ENCODE results near the gene RBMXL2. TPM values are rescaled to one million over a fixed set of nuclear protein-coding genes. Genes with fewer than 3 reads are reported as not detected.

Gene RBMXL2
- polyA plus RNA-seq = 0.45 TPM
- long read RNA-seq, donor 1 = 0 reads
- long read RNA-seq, donor 2, partial matches to known transcripts = 0 of 1 reads
- long read RNA-seq, donor 2, other reads (novel, unspliced or antisense) = 0 of 1 reads
- long read RNA-seq, donor 3 = 0 reads
- long read RNA-seq, donor 4 = 0 reads
- long read RNA-seq, donor 5 = 0 reads
- long read RNA-seq, donor 6 = 0 reads
- long read RNA-seq, donor 7 = 0 reads
- long read RNA-seq, donor 8, partial matches to known transcripts = 0 of 1 reads
- long read RNA-seq, donor 8, other reads (novel, unspliced or antisense) = 0 of 1 reads
- long read RNA-seq, donor 9 = 0 reads
- long read RNA-seq, donor 10 = 0 reads
- long read RNA-seq, donor 11 = 0 reads

DNA sequence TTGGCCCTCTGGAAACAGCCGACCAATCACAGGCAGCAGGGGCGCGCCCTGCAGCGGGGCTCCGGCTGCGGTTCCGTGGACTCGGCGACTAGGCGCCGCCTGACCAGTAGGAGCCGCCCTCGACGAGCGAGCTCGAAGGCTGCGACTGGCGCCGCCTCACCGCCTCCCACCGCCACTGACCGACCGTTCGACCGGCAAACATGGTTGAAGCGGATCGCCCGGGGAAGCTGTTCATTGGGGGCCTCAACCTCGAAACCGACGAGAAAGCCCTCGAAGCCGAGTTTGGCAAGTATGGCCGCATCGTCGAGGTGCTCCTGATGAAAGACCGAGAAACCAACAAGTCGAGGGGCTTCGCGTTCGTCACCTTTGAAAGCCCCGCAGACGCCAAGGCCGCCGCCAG lies at the start of gene RBMXL2:
TSS of gene RBMXL2 (plus strand) at position 78 of the 400 bp plus-strand sequence. CDS start at position 201, 123 bp downstream.
- Histone ChIP-seq H3K27ac (ENCODE audit: low read length) (no peak within 1 kb of the TSS), H3K4me3 (ENCODE audit: low read length) (no peak within 1 kb of the TSS), H3K9me3 (ENCODE audit: control insufficient read depth, low read depth, low read length) (peaks cover 14% of the 10 kb centered on the region), H3K4me1 (ENCODE audit: control insufficient read depth, insufficient read depth, low read length) (no peaks in the 10 kb centered on the region), H3K36me3 (ENCODE audit: control insufficient read depth, insufficient read depth, low read length) (no peaks in the 10 kb centered on the region), H3K27me3 (ENCODE audit: control insufficient read depth, insufficient read depth, low read length) (peaks cover 11% of the 10 kb centered on the region)
- WGBS (ENCODE audit: insufficient coverage, low lambda C conversion rate) = no CpG with 5 or more reads among the region's 45 CpGs
- DNase-seq = no peak

DNA sequence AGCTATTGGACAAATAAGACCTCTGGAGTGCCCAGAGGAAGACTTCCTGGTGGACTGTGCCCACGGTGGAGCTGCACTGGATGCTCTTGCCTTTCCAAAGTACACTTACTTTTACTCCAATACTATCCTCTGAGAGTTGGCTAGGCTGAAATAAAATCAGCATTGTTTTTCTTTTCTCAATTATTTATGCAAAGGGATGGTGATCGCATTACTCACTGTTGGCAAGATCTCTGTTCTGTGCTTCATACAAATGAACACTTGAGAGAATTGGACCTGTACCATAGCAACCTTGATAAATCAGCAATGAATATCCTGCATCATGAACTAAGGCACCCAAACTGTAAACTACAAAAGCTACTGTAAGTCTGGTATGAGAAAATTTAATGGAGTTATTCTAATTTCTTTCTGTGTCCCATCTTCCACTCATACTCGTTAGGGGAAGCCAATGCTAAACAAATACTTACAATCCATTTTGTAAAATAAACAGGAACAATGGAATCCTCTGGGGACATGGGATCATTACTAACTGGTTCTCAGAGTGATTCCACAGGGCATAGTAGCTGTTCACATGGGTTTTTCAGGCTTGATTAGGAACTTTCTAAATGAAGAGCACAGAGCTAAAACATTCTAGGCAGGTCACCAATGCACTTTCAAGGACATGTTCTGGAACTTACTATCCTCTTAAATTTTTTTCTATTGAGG lies 42.2 kb upstream of the RBMXL2 start:
- Histone ChIP-seq H3K4me1 (ENCODE audit: control insufficient read depth, insufficient read depth, low read length) (no peaks in the 10 kb centered on the region), H3K9me3 (ENCODE audit: control insufficient read depth, low read depth, low read length) (no peaks in the 10 kb centered on the region), H3K4me3 (ENCODE audit: low read length) (no peak overlapping the region), H3K36me3 (ENCODE audit: control insufficient read depth, insufficient read depth, low read length) (no peaks in the 10 kb centered on the region), H3K27ac (ENCODE audit: low read length) (no peak overlapping the region), H3K27me3 (ENCODE audit: control insufficient read depth, insufficient read depth, low read length) (no peaks in the 10 kb centered on the region)
- no CpG with 5 or more reads among the region's 3 CpGs for WGBS (ENCODE audit: insufficient coverage, low lambda C conversion rate)
- DNase-seq = no peak

DNA sequence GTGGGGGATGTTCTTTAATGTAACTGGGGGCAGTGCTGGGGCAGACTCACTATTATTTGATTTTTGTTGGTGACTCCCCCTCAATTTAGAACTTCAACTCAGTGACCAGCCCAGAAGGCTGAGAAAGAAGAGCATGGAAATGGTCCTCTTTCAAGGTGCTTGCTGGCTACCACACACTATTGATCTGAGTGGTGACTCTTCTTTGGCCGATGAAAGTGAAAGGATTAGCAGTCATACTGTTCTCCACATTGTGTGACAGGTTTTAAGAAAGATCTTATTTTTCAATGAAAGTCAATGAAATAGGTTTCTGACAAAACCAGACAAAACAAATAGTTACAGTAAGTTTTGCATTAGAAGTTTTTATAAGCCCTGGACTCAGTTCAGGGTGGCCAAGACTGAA lies 38.6 kb upstream of the RBMXL2 start:
- no CpG with 5 or more reads among the region's 1 CpG for WGBS (ENCODE audit: insufficient coverage, low lambda C conversion rate)
- no peaks in the 10 kb centered on the region for H3K27me3 ChIP-seq (ENCODE audit: control insufficient read depth, insufficient read depth, low read length)

DNA sequence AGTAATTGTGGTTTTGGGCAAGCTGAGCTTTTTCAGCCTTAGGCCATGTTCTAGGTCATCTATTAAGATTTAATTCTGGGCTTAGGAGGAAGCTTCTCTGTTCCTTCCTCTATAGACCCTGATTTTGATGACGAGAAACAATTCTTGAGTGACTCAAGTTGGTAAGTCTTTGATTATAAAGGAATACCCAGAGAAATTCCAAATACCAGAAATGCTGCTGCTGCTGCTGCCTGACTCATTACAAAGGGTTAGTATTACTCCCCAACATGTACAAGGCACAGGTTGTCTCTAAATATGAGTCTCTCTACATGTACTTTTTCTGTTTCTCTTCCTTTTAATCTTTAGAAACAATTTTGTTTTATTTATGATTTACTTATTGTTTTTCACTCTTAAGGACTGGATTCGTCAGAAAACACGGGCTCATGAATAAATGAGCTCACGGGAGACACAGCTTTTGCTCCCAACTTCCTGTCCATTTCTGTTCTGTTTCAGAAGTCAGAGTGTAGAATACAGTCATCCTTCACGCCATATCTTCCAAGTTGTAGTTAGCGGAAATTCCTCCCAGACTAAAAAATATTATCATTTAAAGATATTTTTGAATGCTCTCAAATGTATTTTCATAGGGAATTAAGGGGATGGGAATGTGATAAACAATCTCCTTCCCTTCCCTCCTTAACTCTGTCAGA lies 31.8 kb upstream of the RBMXL2 start:
- no peaks in the 10 kb centered on the region for H3K36me3 ChIP-seq (ENCODE audit: control insufficient read depth, insufficient read depth, low read length)
- H3K27me3 ChIP-seq (ENCODE audit: control insufficient read depth, insufficient read depth, low read length) = no peaks in the 10 kb centered on the region
- no peak for DNase-seq
- H3K4me1 ChIP-seq (ENCODE audit: control insufficient read depth, insufficient read depth, low read length) = no peaks in the 10 kb centered on the region
- 83% methylated on average over 3 of the region's 6 CpGs for WGBS (ENCODE audit: insufficient coverage, low lambda C conversion rate)
- no peaks in the 10 kb centered on the region for H3K9me3 ChIP-seq (ENCODE audit: control insufficient read depth, low read depth, low read length)
- no peak overlapping the region for H3K4me3 ChIP-seq (ENCODE audit: low read length)
- no peak overlapping the region for H3K27ac ChIP-seq (ENCODE audit: low read length)

More for the DNA sequence above, 38.6 kb upstream of the RBMXL2 start:
- no peaks in the 10 kb centered on the region for H3K9me3 ChIP-seq (ENCODE audit: control insufficient read depth, low read depth, low read length)
- no peaks in the 10 kb centered on the region for H3K36me3 ChIP-seq (ENCODE audit: control insufficient read depth, insufficient read depth, low read length)
- H3K4me1 ChIP-seq (ENCODE audit: control insufficient read depth, insufficient read depth, low read length) = no peaks in the 10 kb centered on the region
- no peak for DNase-seq
- no peak overlapping the region for H3K4me3 ChIP-seq (ENCODE audit: low read length)
- no peak overlapping the region for H3K27ac ChIP-seq (ENCODE audit: low read length)

DNA sequence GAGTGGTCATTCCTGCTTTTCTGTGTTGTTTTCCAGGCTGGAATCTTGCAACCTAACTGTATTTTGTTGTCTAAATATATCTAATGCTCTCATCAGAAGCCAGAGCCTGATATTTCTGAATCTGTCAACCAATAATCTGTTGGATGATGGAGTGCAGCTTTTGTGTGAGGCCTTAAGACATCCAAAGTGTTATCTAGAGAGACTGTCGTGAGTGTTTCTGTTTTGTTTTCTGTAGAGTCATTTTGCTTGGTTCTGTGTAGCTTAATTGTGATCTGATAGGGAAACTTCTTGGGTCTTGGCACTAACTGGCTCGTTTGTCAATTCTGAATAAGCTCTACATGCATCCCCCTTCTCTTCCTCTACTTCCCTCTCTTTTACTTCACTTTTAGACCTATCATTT lies 31.2 kb upstream of the RBMXL2 start:
- DNase-seq = no peak
- 40% methylated on average over 1 of the region's 2 CpGs for WGBS (ENCODE audit: insufficient coverage, low lambda C conversion rate)

GRCh38 chr11:7060868-7061267 lies 27.9 kb upstream of the RBMXL2 start:
- peak in 1 of 2 donors; percentile 9 for DNase-seq
- Histone ChIP-seq H3K4me1 (ENCODE audit: control insufficient read depth, insufficient read depth, low read length) (no peaks in the 10 kb centered on the region), H3K27ac (ENCODE audit: low read length) (no peak overlapping the region), H3K36me3 (ENCODE audit: control insufficient read depth, insufficient read depth, low read length) (no peaks in the 10 kb centered on the region), H3K9me3 (ENCODE audit: control insufficient read depth, low read depth, low read length) (no peaks in the 10 kb centered on the region), H3K27me3 (ENCODE audit: control insufficient read depth, insufficient read depth, low read length) (no peaks in the 10 kb centered on the region), H3K4me3 (ENCODE audit: low read length) (no peak overlapping the region)
- WGBS (ENCODE audit: insufficient coverage, low lambda C conversion rate) = no CpG with 5 or more reads among the region's 1 CpG

More for the DNA sequence above, 31.2 kb upstream of the RBMXL2 start:
- Histone ChIP-seq H3K36me3 (ENCODE audit: control insufficient read depth, insufficient read depth, low read length) (no peaks in the 10 kb centered on the region), H3K4me3 (ENCODE audit: low read length) (no peak overlapping the region), H3K27ac (ENCODE audit: low read length) (no peak overlapping the region), H3K9me3 (ENCODE audit: control insufficient read depth, low read depth, low read length) (no peaks in the 10 kb centered on the region), H3K4me1 (ENCODE audit: control insufficient read depth, insufficient read depth, low read length) (no peaks in the 10 kb centered on the region), H3K27me3 (ENCODE audit: control insufficient read depth, insufficient read depth, low read length) (no peaks in the 10 kb centered on the region)

DNA sequence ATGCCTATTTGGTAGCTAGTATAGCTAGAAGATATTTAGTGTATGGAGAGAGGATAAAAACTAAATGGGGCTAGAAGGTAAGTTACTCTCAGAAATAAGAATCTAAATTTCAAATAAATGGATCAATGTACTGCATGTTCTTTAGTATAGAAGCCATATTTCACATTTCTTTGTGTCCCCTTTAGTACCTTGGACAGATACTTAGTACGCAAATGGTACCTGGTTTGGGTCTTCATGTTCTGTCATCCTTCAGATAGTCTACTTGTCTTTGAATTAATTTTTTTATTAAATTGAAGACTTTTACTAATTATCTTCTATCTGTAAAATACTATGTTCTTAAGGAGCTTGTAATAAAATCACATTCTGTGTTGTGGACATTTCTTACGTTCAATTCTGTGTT lies 26.3 kb upstream of the RBMXL2 start:
- no peaks in the 10 kb centered on the region for H3K36me3 ChIP-seq (ENCODE audit: control insufficient read depth, insufficient read depth, low read length)

GRCh38 chr11:7072401-7073028 lies 16.3 kb upstream of the RBMXL2 start:
- WGBS (ENCODE audit: insufficient coverage, low lambda C conversion rate) = no CpG with 5 or more reads among the region's 4 CpGs
- Histone ChIP-seq H3K9me3 (ENCODE audit: control insufficient read depth, low read depth, low read length) (peaks cover 2% of the 10 kb centered on the region), H3K4me3 (ENCODE audit: low read length) (no peak overlapping the region), H3K4me1 (ENCODE audit: control insufficient read depth, insufficient read depth, low read length) (peaks cover 27% of the 10 kb centered on the region), H3K27me3 (ENCODE audit: control insufficient read depth, insufficient read depth, low read length) (no peaks in the 10 kb centered on the region), H3K36me3 (ENCODE audit: control insufficient read depth, insufficient read depth, low read length) (no peaks in the 10 kb centered on the region), H3K27ac (ENCODE audit: low read length) (peak overlapping the region; percentile 91)
- DNase-seq = peak; percentile 86 to 95

More for the DNA sequence above, 26.3 kb upstream of the RBMXL2 start:
- Histone ChIP-seq H3K4me1 (ENCODE audit: control insufficient read depth, insufficient read depth, low read length) (no peaks in the 10 kb centered on the region), H3K4me3 (ENCODE audit: low read length) (no peak overlapping the region), H3K27me3 (ENCODE audit: control insufficient read depth, insufficient read depth, low read length) (no peaks in the 10 kb centered on the region), H3K9me3 (ENCODE audit: control insufficient read depth, low read depth, low read length) (no peaks in the 10 kb centered on the region), H3K27ac (ENCODE audit: low read length) (no peak overlapping the region)
- no peak for DNase-seq
- 100% methylated on average over 1 of the region's 2 CpGs for WGBS (ENCODE audit: insufficient coverage, low lambda C conversion rate)

- Histone ChIP-seq H3K4me3 (ENCODE audit: low read length) (no peak overlapping the region), H3K27ac (ENCODE audit: low read length) (no peak overlapping the region), H3K27me3 (ENCODE audit: control insufficient read depth, insufficient read depth, low read length) (no peaks in the 10 kb centered on the region), H3K9me3 (ENCODE audit: control insufficient read depth, low read depth, low read length) (peaks cover 2% of the 10 kb centered on the region), H3K4me1 (ENCODE audit: control insufficient read depth, insufficient read depth, low read length) (peaks cover 26% of the 10 kb centered on the region), H3K36me3 (ENCODE audit: control insufficient read depth, insufficient read depth, low read length) (no peaks in the 10 kb centered on the region)
- no peak for DNase-seq
- no CpG with 5 or more reads among the region's 16 CpGs for WGBS (ENCODE audit: insufficient coverage, low lambda C conversion rate)
Measured at GRCh38 chr11:7077101-7077500, 11.7 kb upstream of the RBMXL2 start.

- Histone ChIP-seq H3K4me3 (ENCODE audit: low read length) (no peak overlapping the region), H3K36me3 (ENCODE audit: control insufficient read depth, insufficient read depth, low read length) (no peaks in the 10 kb centered on the region), H3K4me1 (ENCODE audit: control insufficient read depth, insufficient read depth, low read length) (peaks cover 4% of the 10 kb centered on the region), H3K27ac (ENCODE audit: low read length) (no peak overlapping the region), H3K27me3 (ENCODE audit: control insufficient read depth, insufficient read depth, low read length) (no peaks in the 10 kb centered on the region), H3K9me3 (ENCODE audit: control insufficient read depth, low read depth, low read length) (peaks cover 2% of the 10 kb centered on the region)
- 50% methylated on average over 2 of the region's 7 CpGs for WGBS (ENCODE audit: insufficient coverage, low lambda C conversion rate)
- no peak for DNase-seq
Measured at GRCh38 chr11:7079545-7080135, 9.2 kb upstream of the RBMXL2 start.

Data from large intestine (tissue), 12 donors.